Sigmoid colon (tissue), 7 donors: Measurements from ENCODE around the gene NPAS1. TPM values are rescaled to one million over a fixed set of nuclear protein-coding genes. Genes with fewer than 3 reads are reported as not detected.

Source experiments
- DNase-seq: peaks from one replicate; pipeline ENCODE4 v3.0.0-alpha.2; 2019
- H3K27ac ChIP-seq, 4 donors: fragments of 200-600 bp; sonication (generic); one replicate each; pipeline ENCODE4 v1.5.1; 2016 to 2019; ENCODE audit warnings: mild to moderate bottlenecking in 1 of 4
- H3K27me3 ChIP-seq, 3 donors: fragments of 200-600 bp; sonication (generic); one replicate each; pipeline ENCODE4 v1.5.1; 2019; ENCODE audit warnings: mild to moderate bottlenecking in 1 of 3
- H3K36me3 ChIP-seq, 4 donors: fragments of 200-600 bp; sonication (generic); one replicate each; pipeline ENCODE4 v1.5.1; 2016 to 2019
- H3K4me1 ChIP-seq, 4 donors: fragments of 200-600 bp; sonication (generic); one replicate each; pipeline ENCODE4 v1.5.1; 2017 to 2019
- H3K4me3 ChIP-seq, 4 donors: fragments of 200-600 bp; sonication (generic); one replicate each; pipeline ENCODE4 v1.5.1; 2017 to 2019; ENCODE audit warnings: mild to moderate bottlenecking in 2 of 4, moderate library complexity in 1 of 4
- H3K9me3 ChIP-seq, 4 donors: fragments of 200-600 bp in 3 of 4; sonication (generic) in 3 of 4; one replicate each; pipeline versions ENCODE4 v1.5.1 to v1.6.1; 2013 to 2019
- CTCF ChIP-seq, 4 experiments: fragments of 450-650 bp in 3 of 4; fragments of 200-600 bp in 1 of 4; IDR thresholded peaks; one replicate each; pipeline ENCODE4 v1.5.1; 2016 to 2019; ENCODE audit warnings: antibody characterized with exemption in 4 of 4, mild to moderate bottlenecking in 3 of 4, moderate library complexity in 2 of 4
- EP300 ChIP-seq, 4 donors: sonication (generic); formaldehyde crosslinking; IDR thresholded peaks; one replicate each; pipeline ENCODE4 v1.6.1; 2017; ENCODE audit warnings: antibody characterized with exemption in 4 of 4
- POLR2A ChIP-seq, 2 donors: fragments of 450-650 bp; IDR thresholded peaks; one replicate each; pipeline ENCODE4 v1.6.1; 2016; ENCODE audit warnings: antibody characterized with exemption in 2 of 2, mild to moderate bottlenecking in 2 of 2, moderate library complexity in 2 of 2
- POLR2AphosphoS5 ChIP-seq, 4 donors: sonication (generic); formaldehyde crosslinking; IDR thresholded peaks; one replicate each; pipeline ENCODE4 v1.6.1; 2017; ENCODE audit warnings: antibody characterized with exemption in 4 of 4
- WGBS, 2 donors: extraction: QIAGEN DNeasy Blood & Tissue Kit; methylation state at CpG; one replicate each; pipeline ENCODE4 v1.1.7; 2013; 5-methylcytosine and 5-hydroxymethylcytosine counted together
- intact Hi-C: fragments of 100-400 bp; cut with DNase I; formaldehyde crosslinking; loops from one replicate; pipeline ENCODE4 v1.15.1; 2023
- polyA plus RNA-seq, 3 donors: library from polyadenylated mRNA; stranded (reverse); fragments of 200-250 nt; gene quantifications; one replicate each; pipeline ENCODE4 v1.2.3, GENCODE V29; 2013
- total RNA-seq, 4 donors: library from RNA; depleted of rRNA; stranded (reverse); fragments of >200 nt; gene quantifications; one replicate each; pipeline ENCODE4 v1.1.0, GENCODE V29; 2016
- donor health status: healthy with polysubstance abuse.
- donor health status: Bipolar disorder and iron deficiency.
- donor health status: healthy.

The NPAS1 gene
- total and polyA plus RNA-seq, 7 donors: 0.28 to 1.4 (median 0.85) TPM; not detected in 3

DNA sequence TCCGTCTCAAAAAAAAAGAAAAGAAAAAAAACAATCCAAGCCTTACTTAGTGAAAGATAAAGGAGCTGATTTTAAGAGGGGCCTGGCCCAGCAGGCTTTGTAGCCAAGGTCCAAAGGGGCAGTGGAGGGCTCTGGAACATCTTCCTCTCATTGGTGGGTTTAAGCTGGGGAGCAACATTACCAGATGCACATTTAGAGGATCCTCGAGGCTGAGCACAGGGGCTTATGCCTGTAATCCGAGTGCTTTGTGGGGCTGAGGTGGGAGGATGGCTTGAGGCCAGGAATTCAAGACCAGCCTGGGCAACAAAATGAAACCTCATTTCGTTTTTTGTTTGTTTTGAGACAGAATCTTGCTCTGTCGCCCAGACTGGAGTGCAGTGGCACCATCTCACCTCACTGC is 36.8 kb downstream of the NPAS1 start:
- Histone ChIP-seq H3K27me3 (no peaks in the 10 kb centered on the region), H3K27ac (no peak overlapping the region), H3K4me1 (no peaks in the 10 kb centered on the region), H3K9me3 (no peaks in the 10 kb centered on the region), H3K4me3 (no peak overlapping the region), H3K36me3 (no peaks in the 10 kb centered on the region)
- WGBS, 2 donors: 56 to 72% methylated on average over 5 of the region's 5 CpGs
- intact Hi-C loops: no loop called here
- DNase-seq: no peak
- no peak for TF ChIP-seq POLR2A (IDR thresholded peaks at IDR 0.05)
- no peak for TF ChIP-seq POLR2AphosphoS5 (IDR thresholded peaks at IDR 0.05)
- no peak for TF ChIP-seq EP300 (IDR thresholded peaks at IDR 0.05)
- TF ChIP-seq CTCF (IDR thresholded peaks at IDR 0.05): no peak

DNA sequence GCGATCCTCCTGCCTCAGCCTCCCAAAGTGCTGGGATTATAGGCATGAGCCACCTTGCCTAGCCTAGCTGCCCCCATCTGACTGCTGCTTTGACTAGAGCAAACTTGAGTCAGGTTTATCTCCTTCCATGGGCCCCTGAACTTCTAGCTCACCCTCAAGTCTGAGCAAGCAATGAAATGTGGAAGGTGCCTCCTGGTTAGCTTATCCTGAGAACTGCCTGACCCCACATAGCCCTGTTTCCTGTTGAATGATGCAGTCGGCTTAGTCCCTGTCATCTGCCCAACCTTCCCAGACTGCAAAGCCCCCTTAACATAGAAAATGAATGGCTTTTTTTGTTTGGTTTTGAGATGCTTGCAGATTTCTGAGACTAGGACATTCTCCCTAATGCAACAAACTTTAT is 37.7 kb downstream of the NPAS1 start:
- TF ChIP-seq POLR2A (IDR thresholded peaks at IDR 0.05) (no peak), CTCF (IDR thresholded peaks at IDR 0.05) (no peak), EP300 (IDR thresholded peaks at IDR 0.05) (no peak), POLR2AphosphoS5 (IDR thresholded peaks at IDR 0.05) (no peak)
- Histone ChIP-seq H3K36me3 (no peaks in the 10 kb centered on the region), H3K27ac (no peak overlapping the region), H3K4me1 (no peaks in the 10 kb centered on the region), H3K9me3 (no peaks in the 10 kb centered on the region), H3K27me3 (no peaks in the 10 kb centered on the region), H3K4me3 (no peak overlapping the region)
- WGBS, 2 donors: 71 to 74% methylated on average over 2 of the region's 2 CpGs
- intact Hi-C loops: no loop called here
- DNase-seq: no peak

DNA sequence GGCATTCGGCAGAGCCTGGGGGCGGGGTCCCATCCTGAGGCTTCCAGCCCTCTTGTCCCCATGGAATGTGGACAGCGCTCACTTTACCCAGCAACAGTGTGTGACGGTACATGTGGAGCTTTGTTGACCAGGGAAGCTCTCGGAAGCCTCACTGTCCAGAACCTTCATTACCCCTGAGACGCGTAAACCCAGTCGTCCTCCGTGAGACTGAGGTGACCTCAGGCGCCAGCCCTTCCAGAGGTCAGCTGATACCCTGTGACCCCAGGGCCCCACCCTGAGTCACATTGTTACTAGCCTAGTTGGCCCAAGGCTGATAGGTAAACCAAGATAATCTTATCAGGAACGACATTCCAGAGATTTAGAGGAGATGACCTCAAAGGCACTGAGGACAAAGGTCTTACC is 39.0 kb downstream of the NPAS1 start:
- 45 to 74% methylated on average over 11 of the region's 11 CpGs for WGBS, 2 donors
- Histone ChIP-seq H3K27ac (no peak overlapping the region), H3K9me3 (no peaks in the 10 kb centered on the region), H3K27me3 (no peaks in the 10 kb centered on the region), H3K4me1 (no peaks in the 10 kb centered on the region), H3K36me3 (no peaks in the 10 kb centered on the region), H3K4me3 (no peak overlapping the region)
- intact Hi-C loops: no loop called here
- TF ChIP-seq POLR2AphosphoS5 (IDR thresholded peaks at IDR 0.05) (no peak), EP300 (IDR thresholded peaks at IDR 0.05) (no peak), POLR2A (IDR thresholded peaks at IDR 0.05) (no peak), CTCF (IDR thresholded peaks at IDR 0.05) (no peak)
- DNase-seq: no peak

DNA sequence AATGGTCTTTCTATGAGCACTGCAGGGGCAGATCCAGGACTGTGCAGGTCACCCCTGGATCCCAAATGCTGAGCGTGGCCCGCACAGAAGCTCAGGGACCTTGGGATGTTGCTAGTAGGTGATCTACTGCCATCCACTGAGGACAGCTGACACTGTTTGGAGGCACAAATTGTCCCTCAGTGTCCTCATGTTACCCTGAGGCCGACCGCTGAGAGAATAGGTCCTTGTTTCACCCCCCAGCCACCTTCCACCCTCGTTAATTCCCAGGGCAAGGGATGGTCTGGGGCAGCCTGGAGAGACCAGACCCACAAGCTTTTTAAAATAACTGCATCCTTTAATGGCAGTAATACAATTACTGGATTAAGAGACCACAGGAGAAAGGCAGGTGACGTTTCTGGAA is 44.2 kb downstream of the NPAS1 start:
- Histone ChIP-seq H3K4me3 (no peak overlapping the region), H3K9me3 (no peaks in the 10 kb centered on the region), H3K4me1 (no peaks in the 10 kb centered on the region), H3K27me3 (no peaks in the 10 kb centered on the region), H3K27ac (no peak overlapping the region), H3K36me3 (peaks cover 13 to 42% (median 27%) of the 10 kb centered on the region in 4 donors)
- WGBS, 2 donors: 85 to 89% methylated on average over 6 of the region's 6 CpGs
- DNase-seq: no peak
- TF ChIP-seq POLR2A (IDR thresholded peaks at IDR 0.05) (no peak), CTCF (IDR thresholded peaks at IDR 0.05) (no peak), EP300 (IDR thresholded peaks at IDR 0.05) (no peak), POLR2AphosphoS5 (IDR thresholded peaks at IDR 0.05) (no peak)
- intact Hi-C loops: no loop called here

DNA sequence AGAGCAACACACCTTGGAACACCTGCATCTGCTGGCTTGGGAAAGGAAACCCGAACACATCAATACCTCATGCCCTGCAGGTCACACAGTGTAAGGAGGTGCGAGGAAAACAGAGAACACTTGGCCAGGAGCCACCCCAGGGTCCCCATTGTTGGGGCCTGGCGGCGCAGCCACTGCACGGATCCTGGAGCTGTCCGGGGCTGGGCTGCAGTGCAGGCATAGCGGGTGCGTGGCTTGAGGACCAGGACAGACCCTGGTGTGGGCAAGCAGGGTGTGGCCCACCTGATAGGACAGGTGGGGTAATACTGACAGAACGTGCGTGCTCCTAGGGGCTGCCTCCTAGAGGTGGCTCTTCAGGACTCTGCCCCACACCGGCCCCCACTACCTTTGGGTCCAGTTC is 45.6 kb downstream of the NPAS1 start:
- peaks cover 13 to 56% (median 31%) of the 10 kb centered on the region in 4 donors for H3K36me3 ChIP-seq

More for the DNA sequence above, 45.6 kb downstream of the NPAS1 start:
- H3K4me3 ChIP-seq: no peak overlapping the region
- no peaks in the 10 kb centered on the region for H3K9me3 ChIP-seq
- TF ChIP-seq POLR2AphosphoS5 (IDR thresholded peaks at IDR 0.05) (no peak), POLR2A (IDR thresholded peaks at IDR 0.05) (no peak), EP300 (IDR thresholded peaks at IDR 0.05) (no peak), CTCF (IDR thresholded peaks at IDR 0.05) (no peak)
- intact Hi-C loops: no loop called here
- 90 to 96% methylated on average over 11 of the region's 11 CpGs for WGBS, 2 donors
- H3K27me3 ChIP-seq: no peaks in the 10 kb centered on the region
- H3K4me1 ChIP-seq: no peaks in the 10 kb centered on the region
- no peak for DNase-seq
- no peak overlapping the region for H3K27ac ChIP-seq
